Activated CD4-positive, alpha-beta memory T cell treated with anti-CD3 and anti-CD28 coated beads for 36 hours (primary cell): ENCODE data around the gene TOX3. TPM values are rescaled to one million over a fixed set of nuclear protein-coding genes. Genes with fewer than 3 reads are reported as not detected.

ENCODE experiments used
- CTCF ChIA-PET: fragments of 350-600 bp; sonication (Branson Sonifier 250); formaldehyde crosslinking; loops from one replicate; lab custom pipeline; 2021; ENCODE audit warnings: antibody characterized with exemption, inconsistent platforms; lab: Charles Lee
- POLR2A ChIA-PET: fragments of 350-600 bp; sonication (Branson Sonifier 250); formaldehyde crosslinking; loops from one replicate; lab custom pipeline; 2021; ENCODE audit warnings: antibody characterized with exemption; lab: Charles Lee
- DNase-seq: peaks from one replicate; pipeline ENCODE4 v3.0.0-alpha.2; 2020
- H3K27ac Mint-ChIP-seq: one replicate; pipeline ENCODE4 v1.8.0; 2021; ENCODE audit warnings: mixed read lengths
- H3K27me3 Mint-ChIP-seq: one replicate; pipeline ENCODE4 v1.8.0; 2021; ENCODE audit warnings: mixed read lengths
- H3K36me3 Mint-ChIP-seq: one replicate; pipeline ENCODE4 v1.8.0; 2021; ENCODE audit warnings: mixed read lengths
- H3K4me1 Mint-ChIP-seq: one replicate; pipeline ENCODE4 v1.8.0; 2021; ENCODE audit warnings: low read depth, mixed read lengths
- H3K4me3 Mint-ChIP-seq: one replicate; pipeline ENCODE4 v1.8.0; 2021; ENCODE audit warnings: mild to moderate bottlenecking, mixed read lengths
- H3K9me3 Mint-ChIP-seq: one replicate; pipeline ENCODE4 v1.8.0; 2021; ENCODE audit warnings: mixed read lengths
- intact Hi-C: fragments of 100-400 bp; cut with micrococcal nuclease; formaldehyde crosslinking; loops from one replicate; pipeline ENCODE4 v1.15.1; 2023
- total RNA-seq, 2 experiments: library from RNA; stranded (reverse); gene quantifications; one replicate each; pipeline ENCODE4 v1.2.3, GENCODE V29; 2021

TOX3 gene
- total RNA-seq, 2 experiments from 2014 or later, result not detected

GRCh38 chr16:52557236-52557635 is 10.3 kb upstream of the TOX3 start:
- intact Hi-C loops, result no loop called here
- no peak overlapping the region for H3K4me3 Mint-ChIP-seq

GRCh38 chr16:52556083-52556482 is 9.1 kb upstream of the TOX3 start:
- Mint-ChIP-seq H3K36me3 (no peaks in the 10 kb centered on the region), H3K27ac (no peak overlapping the region), H3K4me1 (no peaks in the 10 kb centered on the region), H3K9me3 (no peaks in the 10 kb centered on the region), H3K27me3 (no peaks in the 10 kb centered on the region), H3K4me3 (no peak overlapping the region)
- no peak for DNase-seq
- POLR2A ChIA-PET, result no interaction called here
- intact Hi-C loops, result no loop called here
- CTCF ChIA-PET, result no interaction called here

More at GRCh38 chr16:52557236-52557635, 10.3 kb upstream of the TOX3 start:
- H3K36me3 Mint-ChIP-seq, result no peaks in the 10 kb centered on the region
- H3K4me1 Mint-ChIP-seq, result no peaks in the 10 kb centered on the region
- DNase-seq, result no peak
- no peak overlapping the region for H3K27ac Mint-ChIP-seq
- CTCF ChIA-PET, result no interaction called here
- H3K27me3 Mint-ChIP-seq, result no peaks in the 10 kb centered on the region
- POLR2A ChIA-PET, result no interaction called here
- no peaks in the 10 kb centered on the region for H3K9me3 Mint-ChIP-seq

GRCh38 chr16:52555572-52555971 is 8.6 kb upstream of the TOX3 start:
- intact Hi-C loops, result no loop called here
- no peak overlapping the region for H3K4me3 Mint-ChIP-seq
- DNase-seq, result no peak
- POLR2A ChIA-PET, result no interaction called here
- no peak overlapping the region for H3K27ac Mint-ChIP-seq
- no peaks in the 10 kb centered on the region for H3K4me1 Mint-ChIP-seq
- no peaks in the 10 kb centered on the region for H3K36me3 Mint-ChIP-seq
- H3K9me3 Mint-ChIP-seq, result no peaks in the 10 kb centered on the region
- no peaks in the 10 kb centered on the region for H3K27me3 Mint-ChIP-seq
- CTCF ChIA-PET, result no interaction called here

- intact Hi-C loops, result no loop called here
- DNase-seq, result no peak
- Mint-ChIP-seq H3K4me1 (no peaks in the 10 kb centered on the region), H3K9me3 (no peaks in the 10 kb centered on the region), H3K27me3 (no peaks in the 10 kb centered on the region), H3K4me3 (no peak overlapping the region), H3K36me3 (no peaks in the 10 kb centered on the region), H3K27ac (no peak overlapping the region)
- POLR2A ChIA-PET, result no interaction called here
- CTCF ChIA-PET, result no interaction called here
Measured at GRCh38 chr16:52554334-52554733, 7.4 kb upstream of the TOX3 start.

GRCh38 chr16:52553322-52553721 is 6.4 kb upstream of the TOX3 start:
- Mint-ChIP-seq H3K9me3 (no peaks in the 10 kb centered on the region), H3K27me3 (peaks cover 5% of the 10 kb centered on the region), H3K27ac (no peak overlapping the region), H3K36me3 (no peaks in the 10 kb centered on the region), H3K4me1 (no peaks in the 10 kb centered on the region), H3K4me3 (no peak overlapping the region)
- CTCF ChIA-PET, result no interaction called here
- intact Hi-C loops, result no loop called here
- POLR2A ChIA-PET, result no interaction called here
- DNase-seq, result no peak

- peaks cover 2% of the 10 kb centered on the region for H3K36me3 Mint-ChIP-seq
- H3K9me3 Mint-ChIP-seq, result no peaks in the 10 kb centered on the region
- POLR2A ChIA-PET, result no interaction called here
- CTCF ChIA-PET, result no interaction called here
- H3K4me1 Mint-ChIP-seq, result peaks cover 2% of the 10 kb centered on the region
- H3K27me3 Mint-ChIP-seq, result peaks cover 12% of the 10 kb centered on the region
- intact Hi-C loops, result no loop called here
- H3K4me3 Mint-ChIP-seq, result no peak overlapping the region
- no peak overlapping the region for H3K27ac Mint-ChIP-seq
- DNase-seq, result no peak
Measured at GRCh38 chr16:52552643-52553042, 5.7 kb upstream of the TOX3 start.

- Mint-ChIP-seq H3K27ac (no peak overlapping the region), H3K4me1 (peaks cover 4% of the 10 kb centered on the region), H3K4me3 (no peak overlapping the region), H3K27me3 (peaks cover 26% of the 10 kb centered on the region), H3K36me3 (peaks cover 3% of the 10 kb centered on the region), H3K9me3 (no peaks in the 10 kb centered on the region)
- intact Hi-C loops, result no loop called here
- POLR2A ChIA-PET, result no interaction called here
- CTCF ChIA-PET, result no interaction called here
- no peak for DNase-seq
Measured at GRCh38 chr16:52549011-52549692, 2.2 kb upstream of the TOX3 start.

- H3K36me3 Mint-ChIP-seq, result peaks cover 3% of the 10 kb centered on the region
- ChIA-PET POLR2A (no interaction called here), CTCF (no interaction called here)
- H3K4me1 Mint-ChIP-seq, result peaks cover 4% of the 10 kb centered on the region
- H3K9me3 Mint-ChIP-seq, result no peaks in the 10 kb centered on the region
- H3K27ac Mint-ChIP-seq, result no peak overlapping the region
- peaks cover 30% of the 10 kb centered on the region for H3K27me3 Mint-ChIP-seq
- intact Hi-C loops, result no loop called here
- no peak overlapping the region for H3K4me3 Mint-ChIP-seq
- no peak for DNase-seq
Measured at GRCh38 chr16:52548261-52549010, 1.5 kb upstream of the TOX3 start.

GRCh38 chr16:52547834-52548215 is 882 bp upstream of the TOX3 start:
- CTCF ChIA-PET, result no interaction called here
- peaks cover 4% of the 10 kb centered on the region for H3K4me1 Mint-ChIP-seq
- POLR2A ChIA-PET, result no interaction called here
- intact Hi-C loops, result no loop called here
- no peaks in the 10 kb centered on the region for H3K9me3 Mint-ChIP-seq
- DNase-seq, result no peak
- no peak overlapping the region for H3K4me3 Mint-ChIP-seq
- H3K36me3 Mint-ChIP-seq, result peaks cover 3% of the 10 kb centered on the region
- H3K27me3 Mint-ChIP-seq, result peaks cover 30% of the 10 kb centered on the region
- H3K27ac Mint-ChIP-seq, result no peak overlapping the region

GRCh38 chr16:52546291-52547003 is 496 bp downstream of the TOX3 start:
- Mint-ChIP-seq H3K9me3 (no peaks in the 10 kb centered on the region), H3K4me1 (peaks cover 4% of the 10 kb centered on the region), H3K36me3 (peaks cover 3% of the 10 kb centered on the region), H3K27me3 (peaks cover 30% of the 10 kb centered on the region), H3K4me3 (no peak overlapping the region), H3K27ac (no peak overlapping the region)
- DNase-seq, result no peak
- intact Hi-C loops, result no loop called here
- POLR2A ChIA-PET, result no interaction called here
- CTCF ChIA-PET, result no interaction called here

GRCh38 chr16:52545898-52546266 is 1.1 kb downstream of the TOX3 start:
- DNase-seq, result no peak
- H3K4me1 Mint-ChIP-seq, result peaks cover 4% of the 10 kb centered on the region
- peaks cover 3% of the 10 kb centered on the region for H3K36me3 Mint-ChIP-seq
- no peak overlapping the region for H3K4me3 Mint-ChIP-seq
- peaks cover 30% of the 10 kb centered on the region for H3K27me3 Mint-ChIP-seq
- intact Hi-C loops, result no loop called here
- ChIA-PET POLR2A (no interaction called here), CTCF (no interaction called here)
- H3K9me3 Mint-ChIP-seq, result no peaks in the 10 kb centered on the region
- no peak overlapping the region for H3K27ac Mint-ChIP-seq

GRCh38 chr16:52545222-52545897 is 1.6 kb downstream of the TOX3 start:
- Mint-ChIP-seq H3K4me1 (peaks cover 4% of the 10 kb centered on the region), H3K4me3 (no peak overlapping the region), H3K27ac (no peak overlapping the region), H3K9me3 (peaks cover 2% of the 10 kb centered on the region), H3K27me3 (peaks cover 30% of the 10 kb centered on the region), H3K36me3 (peaks cover 3% of the 10 kb centered on the region)
- no peak for DNase-seq
- intact Hi-C loops, result no loop called here
- ChIA-PET POLR2A (no interaction called here), CTCF (no interaction called here)
